Measurements from ENCODE around the gene NANOGP8.

NANOGP8 gene

GRCh38 chr15:35055416-35056105 lies 29.5 kb downstream of the NANOGP8 start:
- no peak for DNase-seq

DNA sequence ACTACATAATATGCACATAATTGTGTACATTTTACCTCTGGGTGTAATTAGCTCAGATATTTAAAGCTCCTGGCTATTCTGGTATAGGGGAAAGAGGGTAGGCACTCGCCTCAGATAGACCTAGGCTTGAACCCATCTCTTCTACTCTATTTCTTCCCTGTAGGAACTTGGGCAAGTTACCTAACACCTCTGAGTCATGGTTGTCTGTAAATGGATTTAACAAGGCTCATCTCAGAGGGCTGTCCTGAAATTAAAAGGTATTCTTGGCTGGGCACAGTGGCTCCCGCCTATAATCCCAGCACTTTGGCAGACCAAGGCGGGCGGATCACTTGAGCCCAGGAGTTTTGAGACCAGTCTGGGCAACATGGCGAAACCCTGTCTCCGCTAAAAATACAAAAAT lies 30.7 kb downstream of the NANOGP8 start:
- no peak for DNase-seq

DNA sequence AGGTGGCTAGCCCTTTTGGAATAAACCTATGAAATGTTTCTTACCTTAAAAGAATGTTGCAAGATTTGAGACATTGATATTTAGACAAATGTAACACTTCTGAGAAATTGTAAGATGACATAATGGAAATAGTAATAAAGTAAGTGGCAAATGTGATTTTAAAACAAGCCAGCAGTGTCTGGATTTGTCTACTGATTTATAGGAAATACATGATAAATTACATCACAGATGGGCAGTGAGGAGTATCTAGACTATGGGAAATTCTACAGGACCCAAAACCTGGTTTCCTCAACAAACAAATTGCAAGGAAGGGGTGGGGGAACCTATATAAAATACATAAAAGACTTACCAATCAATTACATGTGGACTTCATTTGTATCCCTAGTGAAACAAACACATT lies 37.1 kb downstream of the NANOGP8 start:
- DNase-seq, result no peak

GRCh38 chr15:35047528-35047927 lies 37.6 kb downstream of the NANOGP8 start:
- DNase-seq, result no peak

- no peak for DNase-seq
Measured at GRCh38 chr15:35043373-35044095, 41.6 kb downstream of the NANOGP8 start.

GRCh38 chr15:35040339-35041255 lies 44.5 kb downstream of the NANOGP8 start:
- no peak for DNase-seq

DNA sequence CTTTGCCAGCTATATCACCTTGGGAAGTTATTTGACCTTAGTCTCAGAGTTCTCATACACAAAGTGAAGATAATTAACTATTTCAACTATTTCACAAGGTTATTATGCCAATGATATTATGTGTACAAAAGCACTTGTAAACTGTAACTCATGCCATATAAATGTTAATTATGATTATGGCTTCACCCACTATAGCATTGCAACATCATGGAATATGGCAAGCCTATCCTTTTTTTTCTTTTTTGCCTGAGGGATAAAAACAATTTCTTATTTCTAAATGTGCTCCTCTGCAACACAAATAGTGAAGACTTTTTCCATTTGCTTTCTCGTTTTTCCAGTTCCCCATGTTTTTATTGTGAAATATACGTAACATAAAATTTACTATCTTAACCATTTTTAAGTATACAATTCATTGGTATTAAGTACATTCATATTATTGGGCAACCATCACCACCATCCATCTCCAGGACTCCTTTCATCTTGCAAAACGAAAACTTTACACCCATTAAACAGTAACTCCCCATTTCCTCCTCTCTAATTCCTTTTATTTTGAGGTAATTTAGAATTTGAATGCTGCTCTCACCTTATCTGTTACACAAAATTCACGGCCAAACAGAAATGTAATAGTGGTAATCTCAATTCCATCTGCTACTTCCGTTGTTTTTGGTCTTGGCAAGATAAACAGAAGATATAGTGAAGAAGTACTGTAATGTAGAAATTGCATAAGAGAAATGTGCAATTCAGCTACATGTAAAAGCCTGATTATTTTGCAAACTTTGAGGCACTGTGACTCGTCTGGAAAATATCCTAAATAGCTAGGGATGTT lies 46.3 kb downstream of the NANOGP8 start:
- DNase-seq, result no peak

All from activated CD4-positive, alpha-beta T cell treated with anti-CD3 and anti-CD28 coated beads, Interleukin-2, amount 50 U/mL, for 1 hour (primary cell).